HEK293 (cell line): Measurements from ENCODE around the gene RNF144B.
"Not testable (repeated sequence)": the region's sequence is repeated elsewhere in the genome, so short reads cannot be mapped to it uniquely, and the experiment has no call there.

Source experiments
- CTCF ChIA-PET: fragments of 350-600 bp; formaldehyde crosslinking; extraction: SDS; loops from one replicate; lab custom pipeline; 2021; ENCODE audit warnings: antibody characterized with exemption; lab: Yijun Ruan, JAX
- POLR2A ChIA-PET: fragments of 300-600 bp; formaldehyde crosslinking; extraction: SDS; loops from one replicate; lab custom pipeline; 2020; ENCODE audit warnings: antibody characterized with exemption, inconsistent platforms; lab: Yijun Ruan, JAX
- H3K27ac ChIP-seq: fragments of 200-500 bp; sonication (Bioruptor generic); 2 replicates; pipeline ENCODE4 v1.5.1; 2014; ENCODE audit warnings: low read depth, low read length, control low read depth, inconsistent platforms; ENCODE audit errors: extremely low read depth
- H3K36me3 ChIP-seq, 2 experiments: fragments of 200-500 bp in 1 of 2; sonication (Bioruptor generic) in 1 of 2; 1 replicate in 1 of 2; 2 replicates in 1 of 2; pipeline ENCODE4 v1.5.1; 2014 to 2017; ENCODE audit warnings: inconsistent platforms in 2 of 2, low read length in 2 of 2; ENCODE audit not compliant: control insufficient read depth in 2 of 2, insufficient read depth in 1 of 2
- H3K4me1 ChIP-seq: fragments of 200-500 bp; sonication (Bioruptor generic); 2 replicates; pipeline ENCODE4 v1.5.1; 2014; ENCODE audit warnings: mild to moderate bottlenecking, low read length, inconsistent platforms; ENCODE audit not compliant: control insufficient read depth, insufficient read depth
- H3K4me3 ChIP-seq: 2 replicates; pipeline ENCODE4 v1.5.1; 2011; ENCODE audit warnings: low read depth, mild to moderate bottlenecking, control low read depth, low read length, moderate library complexity
- H3K9me3 ChIP-seq: fragments of 200-500 bp; sonication (Bioruptor generic); 2 replicates; pipeline ENCODE4 v1.5.1; 2014; ENCODE audit warnings: low read depth, low read length, inconsistent platforms; ENCODE audit not compliant: control insufficient read depth, insufficient read depth
- FEZF1 ChIP-seq: fragments of 450-650 bp; formaldehyde crosslinking; IDR thresholded peaks from 2 replicates; pipeline ENCODE4 v1.5.1; 2016; ENCODE audit warnings: missing biosample characterization, missing genetic modification characterization
- IKZF3 ChIP-seq: fragments of 450-650 bp; IDR thresholded peaks from 2 replicates; pipeline ENCODE4 v1.5.0; 2018; ENCODE audit warnings: missing biosample characterization, mild to moderate bottlenecking, missing genetic modification characterization, moderate library complexity
- KLF10 ChIP-seq: fragments of 450-650 bp; IDR thresholded peaks from 2 replicates; pipeline ENCODE4 v1.5.1; 2018; ENCODE audit warnings: missing biosample characterization, mild to moderate bottlenecking, missing genetic modification characterization
- MYNN ChIP-seq: fragments of 450-650 bp; formaldehyde crosslinking; IDR thresholded peaks from 2 replicates; pipeline ENCODE4 v1.5.1; 2016; ENCODE audit warnings: missing biosample characterization, missing genetic modification characterization, borderline replicate concordance
- OSR2 ChIP-seq: fragments of 450-650 bp; formaldehyde crosslinking; IDR thresholded peaks from 2 replicates; pipeline ENCODE4 v1.5.1; 2016; ENCODE audit warnings: missing biosample characterization, missing genetic modification characterization
- PATZ1 ChIP-seq: fragments of 450-650 bp; formaldehyde crosslinking; IDR thresholded peaks from 2 replicates; pipeline ENCODE4 v1.5.1; 2016; ENCODE audit warnings: missing biosample characterization, missing genetic modification characterization
- PRDM1 ChIP-seq: fragments of 450-650 bp; formaldehyde crosslinking; IDR thresholded peaks from 2 replicates; pipeline ENCODE4; 2016; ENCODE audit warnings: missing biosample characterization, missing genetic modification characterization
- REPIN1 ChIP-seq: fragments of 450-650 bp; formaldehyde crosslinking; IDR thresholded peaks from 2 replicates; pipeline ENCODE4 v1.5.1; 2017; ENCODE audit warnings: missing biosample characterization, missing genetic modification characterization, low read depth
- SCRT2 ChIP-seq: fragments of 450-650 bp; formaldehyde crosslinking; IDR thresholded peaks from 2 replicates; pipeline ENCODE4 v1.5.1; 2016; ENCODE audit warnings: missing biosample characterization, missing genetic modification characterization
- SETDB1 ChIP-seq: IDR thresholded peaks from one replicate; pipeline ENCODE4 v1.6.1; 2017; ENCODE audit warnings: mild to moderate bottlenecking, low read length, moderate library complexity, mixed read lengths; ENCODE audit not compliant: insufficient read length
- TCF7L2 ChIP-seq: IDR thresholded peaks from 2 replicates; pipeline ENCODE4 v1.6.1; 2011; ENCODE audit warnings: low read depth, mild to moderate bottlenecking, inconsistent platforms, low read length, moderate library complexity, borderline replicate concordance
- ZBTB17 ChIP-seq: fragments of 450-650 bp; formaldehyde crosslinking; IDR thresholded peaks from 2 replicates; pipeline ENCODE4 v1.5.1; 2016; ENCODE audit warnings: missing biosample characterization, missing genetic modification characterization
- ZBTB20 ChIP-seq: fragments of 450-650 bp; formaldehyde crosslinking; IDR thresholded peaks from 2 replicates; pipeline ENCODE4 v1.5.1; 2016; ENCODE audit warnings: missing biosample characterization, missing genetic modification characterization
- ZBTB44 ChIP-seq: fragments of 450-650 bp; IDR thresholded peaks from 2 replicates; pipeline ENCODE4 v1.5.1; 2018; ENCODE audit warnings: missing biosample characterization, mild to moderate bottlenecking, missing genetic modification characterization
- ZEB2 ChIP-seq: fragments of 450-650 bp; formaldehyde crosslinking; IDR thresholded peaks from 2 replicates; pipeline ENCODE4 v1.5.1; 2016; ENCODE audit warnings: missing biosample characterization, missing genetic modification characterization
- ZFHX2 ChIP-seq: fragments of 450-650 bp; formaldehyde crosslinking; conservative IDR thresholded peaks from 2 replicates; pipeline ENCODE4 v1.5.1; 2016; ENCODE audit warnings: missing biosample characterization, missing genetic modification characterization
- ZNF10 ChIP-seq: fragments of 450-650 bp; formaldehyde crosslinking; IDR thresholded peaks from 2 replicates; pipeline ENCODE4 v1.5.1; 2017; ENCODE audit warnings: missing biosample characterization, missing genetic modification characterization
- ZNF114 ChIP-seq: fragments of 450-650 bp; formaldehyde crosslinking; IDR thresholded peaks from 2 replicates; pipeline ENCODE4 v1.5.0; 2017; ENCODE audit warnings: missing biosample characterization, missing genetic modification characterization
- ZNF121 ChIP-seq: fragments of 450-650 bp; formaldehyde crosslinking; IDR thresholded peaks from 2 replicates; pipeline ENCODE4 v1.5.1; 2016; ENCODE audit warnings: missing biosample characterization, missing genetic modification characterization
- ZNF184 ChIP-seq: fragments of 450-650 bp; IDR thresholded peaks from 2 replicates; pipeline ENCODE4 v1.5.1; 2018; ENCODE audit warnings: missing biosample characterization, mild to moderate bottlenecking, missing genetic modification characterization
- ZNF266 ChIP-seq: fragments of 450-650 bp; formaldehyde crosslinking; IDR thresholded peaks from 2 replicates; pipeline ENCODE4 v1.5.1; 2016; ENCODE audit warnings: missing biosample characterization, missing genetic modification characterization, low read depth
- ZNF292 ChIP-seq: fragments of 450-650 bp; formaldehyde crosslinking; IDR thresholded peaks from 2 replicates; pipeline ENCODE4 v1.5.1; 2016; ENCODE audit warnings: low read depth, missing biosample characterization, missing genetic modification characterization, borderline replicate concordance
- ZNF324 ChIP-seq: fragments of 450-650 bp; formaldehyde crosslinking; IDR thresholded peaks from 2 replicates; pipeline ENCODE4 v1.5.1; 2016; ENCODE audit warnings: missing biosample characterization, missing genetic modification characterization
- ZNF394 ChIP-seq: fragments of 450-650 bp; formaldehyde crosslinking; IDR thresholded peaks from 2 replicates; pipeline ENCODE4 v1.5.1; 2016; ENCODE audit warnings: missing biosample characterization, missing genetic modification characterization, mild to moderate bottlenecking, moderate library complexity, borderline replicate concordance
- ZNF580 ChIP-seq: fragments of 450-650 bp; formaldehyde crosslinking; IDR thresholded peaks from 2 replicates; pipeline ENCODE4 v1.5.1; 2016; ENCODE audit warnings: missing biosample characterization, missing genetic modification characterization
- ZNF792 ChIP-seq: fragments of 450-650 bp; formaldehyde crosslinking; IDR thresholded peaks from 2 replicates; pipeline ENCODE4 v1.5.1; 2016; ENCODE audit warnings: missing biosample characterization, missing genetic modification characterization
- ZSCAN30 ChIP-seq: fragments of 450-650 bp; IDR thresholded peaks from 2 replicates; pipeline ENCODE4 v1.5.1; 2018; ENCODE audit warnings: missing biosample characterization, mild to moderate bottlenecking, missing genetic modification characterization, moderate library complexity

The RNF144B gene

GRCh38 chr6:18400831-18401446 is 13.8 kb downstream of the RNF144B start:
- no peaks in the 10 kb centered on the region for H3K36me3 ChIP-seq
- ChIA-PET CTCF (no interaction called here), POLR2A (no interaction called here)
- H3K27ac ChIP-seq, result no peak overlapping the region
- TF ChIP-seq ZNF114, result no peak
- TF ChIP-seq SCRT2 (tag by site-specific recombination), result peak; percentile 56; the same call in 1 of the 2 replicates
- TF ChIP-seq TCF7L2, result no peak
- no peaks in the 10 kb centered on the region for H3K9me3 ChIP-seq
- peaks cover 5% of the 10 kb centered on the region; the same call in 1 of the 2 replicates for H3K4me1 ChIP-seq
- H3K4me3 ChIP-seq, result no peak overlapping the region

- POLR2A ChIA-PET, H3K9me3 ChIP-seq, H3K4me3 ChIP-seq, H3K36me3 ChIP-seq, H3K27ac ChIP-seq, CTCF ChIA-PET, H3K4me1 ChIP-seq: not testable (repeated sequence)
- 0 out of 2 replicates have a peak, but pooled peaks have one; percentile 68 for TF ChIP-seq REPIN1 (tag by site-specific recombination)
- TF ChIP-seq ZNF121 (tag by site-specific recombination), result peak; percentile 74
Measured at GRCh38 chr6:18404965-18405364, 17.8 kb downstream of the RNF144B start.

- CTCF ChIA-PET, result interaction anchor here (0.6 kb wide), 1 partner anchor 1359 kb away, joined by 3 read pairs; no protein-coding TSS in a partner anchor
- POLR2A ChIA-PET, result interaction anchor here (1.1 kb wide), 1 partner anchor 18 kb away, joined by 4 read pairs; the partner anchor contains the start of gene RNF144B
- TF ChIP-seq KLF10 (tag by site-specific recombination) (peak; percentile 45; the same call in 1 of the 2 replicates), ZNF266 (tag by site-specific recombination) (no peak), ZBTB20 (peak; percentile 9; the same call in 1 of the 2 replicates), MYNN (tag by site-specific recombination) (0 out of 2 replicates have a peak, but pooled peaks have one; percentile 57), OSR2 (tag by site-specific recombination) (peak; percentile 94), ZNF184 (peak; percentile 66; the same call in 1 of the 2 replicates), ZNF324 (peak; percentile 52; the same call in 1 of the 2 replicates), ZBTB17 (tag by site-specific recombination) (peak; percentile 81), ZNF580 (tag by site-specific recombination) (0 out of 2 replicates have a peak, but pooled peaks have one; percentile 64), ZEB2 (tag by site-specific recombination) (peak; percentile 93), SETDB1 (no peak), ZNF792 (peak; percentile 60; the same call in 1 of the 2 replicates), ZNF394 (tag by site-specific recombination) (peak; percentile 95), IKZF3 (tag by site-specific recombination) (0 out of 2 replicates have a peak, but pooled peaks have one; percentile 36), ZNF121 (tag by site-specific recombination) (0 out of 2 replicates have a peak, but pooled peaks have one; percentile 8), ZSCAN30 (peak; percentile 73; the same call in 1 of the 2 replicates), ZBTB44 (tag by site-specific recombination) (no peak), ZFHX2 (no peak), ZNF292 (tag by site-specific recombination) (no peak), FEZF1 (tag by site-specific recombination) (peak; percentile 99), PRDM1 (tag by site-specific recombination) (peak; percentile 90), PATZ1 (tag by site-specific recombination) (no peak), ZNF10 (peak; percentile 62; the same call in 1 of the 2 replicates)
Measured at GRCh38 chr6:18405477-18406293, 18.5 kb downstream of the RNF144B start.

More at GRCh38 chr6:18405477-18406293, 18.5 kb downstream of the RNF144B start:
- Histone ChIP-seq H3K9me3 (no peaks in the 10 kb centered on the region), H3K4me1 (peaks cover 7% of the 10 kb centered on the region; the same call in 1 of the 2 replicates), H3K36me3 (no peaks in the 10 kb centered on the region), H3K4me3 (no peak overlapping the region), H3K27ac (no peak overlapping the region)
